H9 (cell line): ENCODE measurements around the gene UBE2L3. TPM values are rescaled to one million over a fixed set of nuclear protein-coding genes. Genes with fewer than 3 reads are reported as not detected.

Experiments
- DNase-seq: peaks from one replicate; pipeline ENCODE4 v3.0.0-alpha.2; 2017
- H2AFZ ChIP-seq: one replicate; pipeline ENCODE4 v1.6.1; 2013; ENCODE audit warnings: mild to moderate bottlenecking, low read length, control low read depth, moderate library complexity
- H2AK5ac ChIP-seq: 2 replicates; pipeline ENCODE4 v1.6.1; 2013; ENCODE audit warnings: low read length, control low read depth, mixed read lengths; ENCODE audit not compliant: insufficient read length
- H2BK120ac ChIP-seq: one replicate; pipeline ENCODE4 v1.6.1; 2013; ENCODE audit warnings: low read depth, mild to moderate bottlenecking, low read length, control low read depth, inconsistent platforms; ENCODE audit not compliant: poor library complexity, severe bottlenecking
- H2BK12ac ChIP-seq: 2 replicates; pipeline ENCODE4 v1.6.1; 2013; ENCODE audit warnings: low read length, control low read depth, mixed read lengths, low read depth; ENCODE audit not compliant: insufficient read length
- H2BK15ac ChIP-seq: 2 replicates; pipeline ENCODE4 v1.6.1; 2013; ENCODE audit warnings: low read depth, low read length, control low read depth
- H2BK20ac ChIP-seq: one replicate; pipeline ENCODE4 v1.6.1; 2013; ENCODE audit warnings: low read depth, mild to moderate bottlenecking, low read length, control low read depth, inconsistent platforms; ENCODE audit not compliant: poor library complexity, severe bottlenecking
- H2BK5ac ChIP-seq: 2 replicates; pipeline ENCODE4 v1.6.1; 2013; ENCODE audit warnings: low read length, control low read depth, mixed read lengths; ENCODE audit not compliant: insufficient read length
- H3K14ac ChIP-seq: 2 replicates; pipeline ENCODE4 v1.6.1; 2013; ENCODE audit warnings: low read length, control low read depth; ENCODE audit not compliant: insufficient read depth
- H3K18ac ChIP-seq: 2 replicates; pipeline ENCODE4 v1.6.1; 2013; ENCODE audit warnings: low read depth, mild to moderate bottlenecking, mixed read lengths, low read length, control low read depth; ENCODE audit not compliant: insufficient read length
- H3K23ac ChIP-seq: 2 replicates; pipeline ENCODE4 v1.6.1; 2013; ENCODE audit warnings: low read length, control low read depth, mixed read lengths, low read depth; ENCODE audit not compliant: insufficient read length
- H3K23me2 ChIP-seq: 2 replicates; pipeline ENCODE4 v1.6.1; 2013; ENCODE audit warnings: low read depth, mild to moderate bottlenecking, mixed read lengths, low read length, control low read depth; ENCODE audit not compliant: insufficient read length, poor library complexity, severe bottlenecking
- H3K27ac ChIP-seq: 2 replicates; pipeline ENCODE4 v1.5.1; 2013; ENCODE audit warnings: low read length, control low read depth, mixed read lengths, low read depth; ENCODE audit not compliant: insufficient read length
- H3K27me3 ChIP-seq: 2 replicates; pipeline ENCODE4 v1.6.1; 2013; ENCODE audit warnings: low read length, control low read depth, inconsistent platforms; ENCODE audit not compliant: insufficient read depth
- H3K4ac ChIP-seq: 2 replicates; pipeline ENCODE4 v1.6.1; 2013; ENCODE audit warnings: low read depth, mild to moderate bottlenecking, control low read depth, inconsistent platforms, low read length, moderate library complexity
- H3K4me1 ChIP-seq: 2 replicates; pipeline ENCODE4 v1.6.1; 2013; ENCODE audit warnings: low read length, control low read depth, inconsistent platforms; ENCODE audit not compliant: insufficient read depth
- H3K4me2 ChIP-seq: 2 replicates; pipeline ENCODE4 v1.6.1; 2013; ENCODE audit warnings: low read length, control low read depth, mixed read lengths; ENCODE audit not compliant: insufficient read length, insufficient read depth
- H3K56ac ChIP-seq: 2 replicates; pipeline ENCODE4 v1.6.1; 2013; ENCODE audit warnings: low read depth, mild to moderate bottlenecking, mixed read lengths, low read length, control low read depth; ENCODE audit not compliant: insufficient read length
- H3K79me1 ChIP-seq: 2 replicates; pipeline ENCODE4 v1.6.1; 2013; ENCODE audit warnings: low read depth, mild to moderate bottlenecking, moderate library complexity, low read length, control low read depth, inconsistent platforms; ENCODE audit not compliant: insufficient read depth, poor library complexity, severe bottlenecking
- H3K79me2 ChIP-seq: 2 replicates; pipeline ENCODE4 v1.6.1; 2013; ENCODE audit warnings: low read length, control low read depth, inconsistent platforms; ENCODE audit not compliant: insufficient read depth
- H3K9ac ChIP-seq: 2 replicates; pipeline ENCODE4 v1.6.1; 2013; ENCODE audit warnings: low read length, control low read depth, mixed read lengths; ENCODE audit not compliant: insufficient read length; ENCODE audit errors: extremely low read depth
- H3K9me3 ChIP-seq: one replicate; pipeline ENCODE4 v1.6.1; 2013; ENCODE audit warnings: low read depth, low read length, inconsistent platforms; ENCODE audit not compliant: control insufficient read depth
- H3T11ph ChIP-seq: one replicate; pipeline ENCODE4 v1.6.1; 2013; ENCODE audit warnings: mild to moderate bottlenecking, low read length, control low read depth, inconsistent platforms
- H4K20me1 ChIP-seq: one replicate; pipeline ENCODE4 v1.6.1; 2013; ENCODE audit not compliant: control insufficient read depth, insufficient read length, insufficient read depth
- H4K5ac ChIP-seq: 2 replicates; pipeline ENCODE4 v1.6.1; 2013; ENCODE audit warnings: low read depth, mild to moderate bottlenecking, mixed read lengths, low read length, control low read depth; ENCODE audit not compliant: insufficient read length
- H4K8ac ChIP-seq: replicated peaks from 2 replicates; pipeline ENCODE4 v1.6.1; 2013; ENCODE audit warnings: low read length, control low read depth, mixed read lengths, low read depth; ENCODE audit not compliant: insufficient read length
- H4K91ac ChIP-seq: 2 replicates; pipeline ENCODE4 v1.6.1; 2013; ENCODE audit warnings: low read depth, mild to moderate bottlenecking, moderate library complexity, mixed read lengths, low read length, control low read depth; ENCODE audit not compliant: insufficient read length
- H3K27ac Mint-ChIP-seq, 3 experiments: 2 replicates in 2 of 3; 3 replicates in 1 of 3; pipeline ENCODE4 v1.8.0; 2020 to 2021; ENCODE audit warnings: mixed read lengths in 3 of 3, mild to moderate bottlenecking in 1 of 3, moderate library complexity in 1 of 3
- H3K27me3 Mint-ChIP-seq: 2 replicates; pipeline ENCODE4 v1.8.0; 2021; ENCODE audit warnings: low read depth, mild to moderate bottlenecking, moderate library complexity, mixed read lengths
- H3K36me3 Mint-ChIP-seq, 3 experiments: 2 replicates in 2 of 3; 3 replicates in 1 of 3; pipeline ENCODE4 v1.8.0; 2020 to 2021; ENCODE audit warnings: low read depth in 3 of 3, mixed read lengths in 3 of 3; ENCODE audit not compliant: insufficient read depth in 1 of 3
- H3K4me1 Mint-ChIP-seq, 2 experiments: 2 replicates each; pipeline ENCODE4 v1.8.0; 2020; ENCODE audit warnings: mixed read lengths in 2 of 2
- H3K4me3 Mint-ChIP-seq, 2 experiments: 2 replicates in 1 of 2; 3 replicates in 1 of 2; pipeline ENCODE4 v1.8.0; 2020 to 2021; ENCODE audit warnings: mild to moderate bottlenecking in 2 of 2, mixed read lengths in 2 of 2, moderate library complexity in 1 of 2
- H3K9me3 Mint-ChIP-seq, 2 experiments: 2 replicates in 1 of 2; 3 replicates in 1 of 2; pipeline ENCODE4 v1.8.0; 2020; ENCODE audit warnings: mild to moderate bottlenecking in 2 of 2, mixed read lengths in 2 of 2, moderate library complexity in 1 of 2
- CTCF ChIP-seq: fragments of 200-600 bp; sonication (generic); conservative IDR thresholded peaks from 3 replicates; pipeline ENCODE4 v1.8.0; 2021; ENCODE audit warnings: antibody characterized with exemption, mild to moderate bottlenecking
- WGBS: extraction: QIAGEN DNeasy Blood & Tissue Kit; methylation state at CpG from one replicate; pipeline ENCODE4 v1.1.7; 2013; ENCODE audit warnings: missing lambda C conversion rate, low lambda C conversion rate, mixed read lengths; ENCODE audit not compliant: insufficient read length; ENCODE audit errors: extremely low coverage; 5-methylcytosine and 5-hydroxymethylcytosine counted together
- total RNA-seq: library from RNA; stranded (reverse); gene quantifications from 2 replicates; pipeline ENCODE4 v1.2.1, GENCODE V29; 2021

The UBE2L3 gene
- total RNA-seq, 1 experiment from 2014 or later = 79.7 TPM

- no peaks in the 10 kb centered on the region for H3K9me3 Mint-ChIP-seq
- H3T11ph ChIP-seq = no peak overlapping the region
- no peaks in the 10 kb centered on the region for H3K27me3 ChIP-seq
- H4K8ac ChIP-seq = no peak overlapping the region
- no peak overlapping the region for H3K23ac ChIP-seq
- H2AK5ac ChIP-seq = no peak overlapping the region
- no peak overlapping the region for H2BK20ac ChIP-seq
- H3K14ac ChIP-seq = 0 out of 2 replicates have a peak overlapping the region, but pooled peaks have one; percentile 36
- no CpG with 5 or more reads among the region's 79 CpGs for WGBS
- peaks cover 19% of the 10 kb centered on the region for H3K27me3 Mint-ChIP-seq
- no peaks in the 10 kb centered on the region for H3K79me1 ChIP-seq
- H3K23me2 ChIP-seq = peaks cover 11% of the 10 kb centered on the region
- H2BK120ac ChIP-seq = no peak overlapping the region
- TF ChIP-seq CTCF = peak; percentile 37; the same call in 1 of the 3 replicates
- H2BK12ac ChIP-seq = no peak overlapping the region
- peak overlapping the region; percentile 51 for H3K18ac ChIP-seq
- peaks cover 4% of the 10 kb centered on the region; the same call in 1 of the 2 replicates for H3K4me1 ChIP-seq
- H3K36me3 Mint-ChIP-seq = peaks cover 6 to 22% (median 16%) of the 10 kb centered on the region in 3 experiments; a peak in 5 of 7 replicates
- H2AFZ ChIP-seq = no peak overlapping the region
- no peak overlapping the region for H3K27ac ChIP-seq
- no peak overlapping the region for H3K56ac ChIP-seq
- no peak overlapping the region for H4K5ac ChIP-seq
- no peak overlapping the region for H2BK5ac ChIP-seq
- H3K4me2 ChIP-seq = peak overlapping the region; percentile 49
- no peaks in the 10 kb centered on the region for H3K9me3 ChIP-seq
- H3K27ac Mint-ChIP-seq = peak overlapping the region; percentile 55 to 83 (median 82); a peak in 2 of 7 replicates
- no peak overlapping the region for H4K91ac ChIP-seq
- no peak overlapping the region for H3K4ac ChIP-seq
- H3K79me2 ChIP-seq = no peaks in the 10 kb centered on the region
- H2BK15ac ChIP-seq = no peak overlapping the region
- H3K4me1 Mint-ChIP-seq = peaks cover 16 to 18% of the 10 kb centered on the region in 2 experiments
- peak overlapping the region; percentile 74 to 89 for H3K4me3 Mint-ChIP-seq
- no peak overlapping the region for H3K9ac ChIP-seq
- peak; percentile 84 for DNase-seq
- no peaks in the 10 kb centered on the region for H4K20me1 ChIP-seq
Observed at GRCh38 chr22:21657360-21658032, 90.0 kb downstream of the UBE2L3 start.
